GM18505 (cell line): ENCODE results near the gene PRKAR1B.

ENCODE experiments used
- ATAC-seq: cut with Tn5 transposase; IDR thresholded peaks from one replicate; pipeline ENCODE4 v1.9.1; 2021; ENCODE audit not compliant: unreplicated experiment
- POLR2A ChIP-seq: IDR thresholded peaks from 4 replicates; pipeline ENCODE4 v1.6.1; 2011; ENCODE audit warnings: borderline replicate concordance; ENCODE audit not compliant: insufficient read depth, insufficient read length; ENCODE audit errors: extremely low read depth

PRKAR1B gene

DNA sequence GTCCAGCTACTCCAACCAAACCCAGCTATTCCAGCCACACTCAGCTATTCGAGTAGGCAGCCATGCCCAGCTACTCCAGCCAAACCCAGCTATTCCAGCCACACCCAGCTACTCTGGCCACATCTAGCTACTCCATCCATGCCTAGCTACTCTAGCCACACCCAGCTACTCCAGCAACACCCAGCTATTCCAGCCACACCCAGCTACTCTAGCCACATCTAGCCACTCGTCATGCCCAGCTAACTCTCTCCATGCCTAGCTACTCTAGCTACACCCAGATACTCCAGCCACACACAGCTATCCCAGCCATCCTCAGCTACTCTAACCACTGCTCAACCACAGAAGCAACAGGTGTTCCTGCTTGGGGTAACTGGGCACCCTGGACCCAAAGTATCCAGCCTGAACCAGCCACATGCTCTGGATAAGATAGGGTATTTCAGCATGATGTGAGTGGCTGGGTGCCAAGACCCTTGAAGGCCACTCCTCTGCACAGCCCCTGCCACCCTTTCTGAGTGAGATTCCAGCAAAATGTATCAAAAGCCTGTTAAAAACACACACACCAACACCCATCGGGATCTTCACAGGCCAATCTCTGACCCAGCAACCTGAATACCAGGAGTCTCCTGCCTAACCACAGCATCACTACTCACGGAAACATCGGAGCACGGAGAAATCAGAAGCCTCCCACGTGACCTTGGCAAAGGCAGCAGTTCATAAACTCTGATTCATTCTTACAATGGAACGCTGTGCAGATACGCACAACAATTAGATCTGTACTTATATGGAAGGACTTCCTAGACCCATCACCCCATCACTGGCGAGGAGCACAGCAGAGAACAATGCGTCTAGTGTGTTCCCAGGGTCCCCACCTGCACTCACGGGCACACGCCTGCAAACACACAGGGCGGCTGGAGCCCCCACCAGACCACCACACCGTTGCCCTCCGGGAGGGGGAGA is 52.3 kb downstream of the PRKAR1B start:
- ATAC-seq: no peak
- no peak for TF ChIP-seq POLR2A

DNA sequence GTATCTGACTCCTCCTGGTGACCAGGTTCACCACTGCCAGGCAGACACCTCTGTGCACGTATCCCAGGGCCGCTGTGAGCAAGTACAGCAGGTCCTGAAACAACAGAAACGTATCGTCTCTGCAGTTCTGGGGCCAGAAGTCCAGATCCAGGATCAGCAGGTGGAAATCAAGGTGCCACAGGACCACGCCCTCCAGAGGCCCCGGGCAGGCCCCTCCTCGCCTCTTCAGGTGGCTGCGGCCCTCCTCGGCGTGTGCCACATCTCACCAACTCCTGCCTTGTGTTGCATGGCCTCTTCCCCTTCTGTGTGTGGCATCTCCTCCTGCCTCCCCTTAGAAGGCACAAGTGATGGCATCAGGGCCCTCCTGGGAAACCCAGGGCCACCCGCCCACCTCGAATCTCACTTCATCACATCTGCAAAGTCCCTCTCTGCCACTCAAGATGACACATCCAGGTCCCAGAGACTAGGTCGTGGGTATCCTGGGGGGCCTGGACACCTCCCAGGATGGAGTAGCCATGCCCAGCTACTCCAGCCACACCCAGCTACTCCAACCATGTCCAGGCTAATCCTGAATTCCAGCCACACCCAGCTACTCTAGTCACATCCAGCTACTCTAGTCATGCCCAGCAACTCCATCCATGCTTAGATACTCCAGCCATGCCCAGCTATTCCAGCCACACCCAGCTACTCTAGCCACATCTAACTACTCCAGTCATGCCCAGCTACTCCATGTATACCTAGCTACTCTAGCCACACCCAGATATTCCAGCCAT is 53.2 kb downstream of the PRKAR1B start:
- TF ChIP-seq POLR2A: no peak

DNA sequence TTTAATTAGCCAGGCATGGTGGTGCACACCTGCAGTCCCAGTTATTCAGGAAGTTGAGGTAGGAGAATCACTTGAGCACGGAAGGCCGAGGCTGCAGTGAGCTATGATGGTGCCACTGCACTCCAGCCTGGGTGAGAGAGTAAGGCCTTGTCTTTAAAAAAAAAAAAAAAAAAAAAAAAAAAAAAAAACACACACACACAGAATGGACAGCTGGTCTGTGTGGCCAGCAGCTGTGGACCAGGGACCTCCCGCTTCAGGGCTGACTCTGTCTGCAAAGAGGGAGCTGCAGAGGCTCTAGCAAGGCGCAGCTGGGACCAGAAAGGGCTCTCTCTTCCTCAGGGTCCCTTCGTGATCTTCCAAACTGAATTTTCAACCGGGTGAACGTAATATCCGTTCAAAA is 54.2 kb downstream of the PRKAR1B start:
- TF ChIP-seq POLR2A: no peak

More for the DNA sequence above, 53.2 kb downstream of the PRKAR1B start:
- no peak for ATAC-seq

DNA sequence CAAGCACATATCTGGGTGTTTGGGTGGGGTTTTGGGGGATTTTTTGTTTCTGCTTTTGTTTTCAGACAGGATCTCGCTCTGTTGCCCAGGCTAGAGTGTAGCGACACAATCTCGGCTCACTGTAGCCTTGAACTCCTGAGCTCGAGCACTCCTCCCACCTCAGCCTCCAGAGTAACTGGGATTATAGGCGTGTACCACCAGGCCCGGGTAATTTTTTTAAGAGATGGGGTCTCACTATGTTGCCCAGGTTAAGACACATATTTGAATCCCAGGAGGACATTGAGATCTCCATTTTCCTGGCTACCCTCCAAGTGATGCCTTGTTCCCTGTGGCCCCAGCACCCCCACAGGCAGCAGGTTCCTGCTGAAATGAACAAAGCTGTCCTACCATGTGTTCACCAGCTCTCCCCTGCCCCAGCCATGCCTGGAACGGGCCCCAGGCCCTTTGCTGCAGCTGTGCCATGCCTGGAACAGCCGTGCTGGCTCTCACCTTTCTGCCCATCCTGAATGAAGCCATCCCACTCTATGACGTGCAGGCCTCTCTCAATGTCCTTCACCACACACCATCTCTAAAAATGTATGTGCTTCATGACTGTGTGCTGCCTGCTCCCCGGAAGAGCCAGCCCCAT is 55.6 kb downstream of the PRKAR1B start:
- ATAC-seq: no peak
- TF ChIP-seq POLR2A: no peak

More for the DNA sequence above, 54.2 kb downstream of the PRKAR1B start:
- no peak for ATAC-seq

DNA sequence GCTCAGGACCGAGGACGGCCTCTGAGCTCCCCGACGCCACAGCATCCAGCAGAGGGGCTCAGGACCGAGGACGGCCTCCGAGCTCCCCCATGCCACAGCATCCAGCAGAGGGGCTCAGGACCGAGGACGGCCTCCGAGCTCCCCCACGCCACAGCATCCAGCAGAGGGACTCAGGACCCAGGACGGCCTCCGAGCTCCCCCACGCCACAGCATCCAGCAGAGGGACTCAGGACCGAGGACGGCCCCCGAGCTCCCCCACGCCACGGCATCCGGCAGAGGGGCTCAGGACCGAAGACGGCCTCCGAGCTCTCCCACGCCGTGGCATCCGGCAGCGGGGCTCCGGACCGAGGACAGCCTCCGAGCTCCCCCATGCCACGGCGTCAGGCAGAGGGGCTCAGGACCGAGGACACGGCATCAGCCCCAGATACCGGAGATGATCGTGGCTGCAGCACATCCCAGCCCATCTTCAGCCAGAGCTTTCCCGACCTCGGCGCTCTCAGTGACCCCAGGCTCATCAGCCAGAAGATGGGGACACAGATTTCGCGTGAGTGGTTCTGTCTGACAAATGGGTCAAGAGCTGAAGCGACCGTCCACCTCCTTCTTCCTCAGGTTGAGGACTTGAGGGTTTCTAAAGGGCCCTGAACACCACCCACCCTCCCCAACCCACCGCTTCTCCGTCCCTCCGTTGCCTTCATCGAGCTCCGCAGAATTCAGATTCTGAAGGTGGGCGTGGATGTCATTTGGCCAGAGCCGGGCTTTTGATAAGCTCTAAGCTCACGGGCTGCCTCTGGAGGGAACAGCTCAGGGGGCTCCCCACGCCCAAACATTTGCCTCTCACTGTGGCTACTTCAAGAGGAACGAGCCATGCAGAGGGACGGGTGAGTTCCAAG is 56.3 kb downstream of the PRKAR1B start:
- TF ChIP-seq POLR2A: no peak

DNA sequence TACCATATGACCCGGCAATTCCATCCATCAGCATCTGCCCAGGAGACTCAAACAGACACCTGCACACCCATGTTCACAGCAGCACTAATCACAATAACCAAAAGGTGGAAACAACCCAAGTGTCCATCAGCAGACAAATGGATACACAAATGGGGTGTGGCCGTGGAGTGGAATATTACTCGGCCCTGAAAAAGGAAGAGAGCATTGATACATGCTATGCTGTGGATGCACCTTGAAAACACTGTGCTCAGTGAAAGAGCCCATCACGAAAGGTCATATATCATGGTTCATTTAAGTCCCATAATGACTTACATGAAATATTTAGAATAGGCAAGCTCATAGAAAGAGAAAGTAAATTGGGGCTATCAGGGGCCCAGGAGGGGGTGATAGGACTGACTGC is 58.1 kb downstream of the PRKAR1B start:
- ATAC-seq: no peak
- no peak for TF ChIP-seq POLR2A

More for the DNA sequence above, 56.3 kb downstream of the PRKAR1B start:
- no peak for ATAC-seq

DNA sequence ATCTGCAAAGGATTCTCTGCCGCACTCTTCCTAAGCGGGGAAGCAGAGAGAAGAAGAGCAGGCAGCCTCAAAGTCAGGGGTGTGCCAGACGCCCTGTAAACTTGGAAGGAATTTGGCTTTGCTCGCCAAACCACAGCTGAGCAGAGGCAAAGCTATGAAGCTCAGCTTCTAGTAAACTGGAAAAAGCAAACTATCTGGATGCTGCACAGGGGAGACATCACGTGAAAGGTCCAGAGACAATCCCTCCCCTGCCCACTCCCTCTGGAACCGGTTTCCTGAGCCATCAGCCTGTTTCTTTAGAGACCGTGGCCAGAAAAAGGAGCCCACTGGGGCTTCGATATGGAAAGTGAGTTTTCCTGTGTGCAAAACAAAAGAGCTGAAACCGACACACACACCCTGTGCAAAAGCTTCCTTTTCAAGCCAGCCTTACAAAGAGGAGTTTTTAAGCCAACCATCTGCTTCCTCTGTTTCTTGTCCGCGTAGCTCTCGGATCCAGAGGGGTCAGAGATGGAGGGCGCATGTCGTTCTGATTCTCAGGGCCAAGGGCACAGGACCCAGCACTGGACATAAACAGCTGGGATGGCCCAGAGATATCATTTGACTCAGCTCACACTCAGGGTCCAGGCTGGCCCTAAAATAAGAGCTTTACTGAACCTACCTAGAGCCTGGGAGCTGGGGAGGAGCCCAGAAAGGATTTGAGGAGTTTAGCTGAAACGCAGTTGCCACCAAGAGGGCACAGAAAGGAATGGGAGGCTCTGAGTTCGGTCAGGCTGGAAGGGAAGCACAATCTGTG is 58.7 kb downstream of the PRKAR1B start:
- no peak for TF ChIP-seq POLR2A
- ATAC-seq: no peak

DNA sequence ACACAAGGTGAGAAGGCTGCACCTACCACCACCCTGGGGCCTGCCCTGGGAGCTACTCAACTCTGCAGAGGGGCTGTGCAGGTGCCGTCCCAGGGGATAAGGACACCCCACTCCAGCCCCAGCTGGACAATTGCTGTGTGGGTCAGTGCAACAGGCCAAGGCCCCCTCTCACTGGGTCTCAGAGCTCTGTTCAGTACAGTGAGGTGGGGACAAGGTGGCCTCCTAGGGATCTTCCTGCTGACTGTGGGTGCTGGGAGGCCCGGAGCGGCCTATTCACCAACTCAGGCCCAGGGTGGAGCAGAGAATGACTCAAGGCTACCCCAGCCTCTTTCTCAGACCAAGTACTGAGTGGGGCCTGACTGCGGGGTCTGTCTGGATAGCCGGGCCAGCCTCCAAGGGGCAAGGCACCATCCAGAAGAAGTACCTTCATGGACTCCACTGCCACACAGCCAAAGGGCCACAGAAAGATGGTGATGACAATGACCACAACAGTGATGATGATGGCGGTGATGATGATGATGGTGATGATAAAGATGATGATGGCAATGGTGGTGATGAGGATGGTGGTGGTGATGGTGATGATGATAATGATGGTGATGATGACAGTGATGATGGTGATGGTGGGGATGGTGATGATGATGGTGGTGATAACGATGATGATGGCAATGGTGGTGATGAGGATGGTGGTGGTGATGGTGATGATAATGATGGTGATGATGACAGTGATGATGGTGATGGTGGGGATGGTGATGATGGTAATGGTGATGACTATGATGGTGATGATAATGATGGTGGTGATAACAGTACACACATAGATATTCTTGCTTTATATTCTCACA is 60.4 kb downstream of the PRKAR1B start:
- TF ChIP-seq POLR2A: no peak
- no peak for ATAC-seq

DNA sequence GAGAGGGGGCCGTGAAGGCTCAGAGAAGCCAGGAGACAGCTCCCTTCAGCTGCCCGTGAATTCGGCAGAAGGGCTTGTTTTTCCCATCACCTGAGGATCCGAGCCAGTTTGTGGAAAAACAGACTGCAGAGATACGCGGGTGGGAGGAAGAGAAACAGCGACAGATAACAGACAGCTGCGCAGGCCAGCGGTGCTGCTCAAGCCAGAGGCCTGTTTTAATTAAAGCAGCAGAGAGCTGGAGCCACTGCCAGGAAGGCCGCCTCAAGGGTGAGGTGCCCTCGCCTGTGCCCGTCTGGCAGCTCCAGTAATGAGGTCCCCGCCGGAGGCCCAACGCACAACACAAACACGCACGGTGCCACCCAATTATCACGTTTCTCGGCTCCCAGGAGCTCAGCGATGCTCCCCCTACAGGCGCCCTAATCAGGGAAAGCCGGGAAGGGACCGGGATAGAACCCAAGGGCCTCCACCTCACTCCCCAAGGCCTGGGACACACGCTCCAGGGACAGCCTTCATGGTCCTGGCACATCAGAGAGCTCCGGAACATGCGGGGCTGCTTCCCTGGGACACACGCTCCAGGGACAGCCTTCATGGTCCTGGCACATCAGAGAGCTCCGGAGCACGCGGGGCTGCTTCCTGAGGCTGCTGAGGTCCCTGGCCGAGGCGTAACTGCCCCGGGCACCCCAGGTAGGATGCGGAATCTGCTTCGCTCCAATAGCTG is 61.2 kb downstream of the PRKAR1B start:
- no peak for ATAC-seq
- TF ChIP-seq POLR2A: no peak

DNA sequence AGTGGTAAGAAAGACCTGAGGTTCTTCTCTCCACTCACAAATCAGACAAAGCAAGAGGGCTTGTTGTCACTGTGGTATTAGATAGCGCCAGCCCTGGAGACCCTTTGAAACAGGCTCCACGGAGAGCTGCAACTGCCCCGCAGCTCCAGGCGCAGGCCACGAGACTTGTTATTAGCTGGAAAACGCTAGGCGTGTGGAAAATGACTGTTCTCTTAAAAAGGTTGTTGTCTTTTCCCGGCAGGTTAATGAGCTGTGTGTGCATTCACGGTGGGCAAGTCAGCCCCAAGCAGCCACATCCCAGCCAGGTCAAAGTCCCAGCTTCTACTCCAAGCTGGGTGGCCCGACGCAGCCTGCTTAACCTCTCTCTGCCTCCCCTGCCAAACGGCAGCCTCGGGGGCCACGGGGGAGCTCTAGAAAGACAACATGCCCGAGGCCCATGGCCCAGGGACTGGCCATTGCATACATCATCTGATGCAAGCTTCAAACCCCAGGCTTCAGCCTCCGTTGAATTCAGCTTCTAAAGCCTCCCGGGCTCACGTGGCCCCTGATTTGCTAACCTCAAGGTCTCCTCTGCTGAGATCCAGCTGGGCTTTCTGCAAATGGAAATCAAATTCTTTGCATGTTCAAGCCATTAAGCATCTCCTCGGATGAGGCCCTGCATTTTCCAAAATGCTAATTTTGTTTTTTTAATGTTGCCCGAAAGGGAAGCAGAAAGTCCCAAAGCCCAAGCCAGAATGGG is 61.9 kb downstream of the PRKAR1B start:
- TF ChIP-seq POLR2A: no peak
- ATAC-seq: no peak

DNA sequence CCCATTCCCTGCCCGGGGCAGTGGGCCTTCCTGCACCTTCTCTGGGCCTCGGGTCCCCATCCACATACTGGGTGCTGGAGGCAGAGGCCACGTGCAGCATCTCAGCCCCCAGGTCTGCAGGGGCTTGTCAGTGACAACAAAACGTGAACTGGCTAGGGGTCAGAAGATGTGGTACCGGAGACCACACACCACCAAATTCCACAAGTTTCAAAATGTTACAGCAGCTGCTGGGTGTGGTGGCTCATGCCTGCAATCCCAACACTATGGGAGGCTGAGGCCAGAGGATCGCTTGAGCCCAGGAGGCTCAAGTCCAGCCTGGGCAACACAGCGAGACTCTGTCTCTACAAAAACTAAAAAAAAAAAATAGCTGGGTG is 62.7 kb downstream of the PRKAR1B start:
- TF ChIP-seq POLR2A: no peak
- ATAC-seq: no peak
